8988T (cell line): ENCODE measurements around the gene PARP15.
"Not testable (repeated sequence)": the region's sequence is repeated elsewhere in the genome, so short reads cannot be mapped to it uniquely, and the experiment has no call there.

ENCODE experiments used
- DNase-seq: peaks from one replicate; pipeline ENCODE4 v3.0.0; 2011

PARP15 gene

GRCh38 chr3:122620399-122620798 is 42.9 kb downstream of the PARP15 start:
- no peak for DNase-seq

- DNase-seq: no peak
Observed at GRCh38 chr3:122621112-122621511, 43.7 kb downstream of the PARP15 start.

GRCh38 chr3:122623031-122623829 is 45.8 kb downstream of the PARP15 start:
- no peak for DNase-seq

GRCh38 chr3:122626515-122627180 is 49.2 kb downstream of the PARP15 start:
- DNase-seq: no peak

GRCh38 chr3:122627301-122627700 is 49.9 kb downstream of the PARP15 start:
- no peak for DNase-seq

GRCh38 chr3:122628567-122628966 is 51.1 kb downstream of the PARP15 start:
- no peak for DNase-seq

GRCh38 chr3:122629763-122630162 is 52.3 kb downstream of the PARP15 start:
- DNase-seq: no peak

- no peak for DNase-seq
Observed at GRCh38 chr3:122635789-122636188, 58.3 kb downstream of the PARP15 start.

GRCh38 chr3:122636697-122637096 is 59.2 kb downstream of the PARP15 start:
- no peak for DNase-seq

GRCh38 chr3:122640437-122640999 is 63.1 kb downstream of the PARP15 start:
- DNase-seq: no peak

- no peak for DNase-seq
Observed at GRCh38 chr3:122642935-122643334, 65.5 kb downstream of the PARP15 start.

- DNase-seq: no peak
Observed at GRCh38 chr3:122646146-122646988, 68.9 kb downstream of the PARP15 start.

- DNase-seq: not testable (repeated sequence)
Observed at GRCh38 chr3:122651233-122651907, 73.9 kb downstream of the PARP15 start.

GRCh38 chr3:122651962-122652361 is 74.5 kb downstream of the PARP15 start:
- not testable (repeated sequence) for DNase-seq

GRCh38 chr3:122658336-122658735 is 80.9 kb downstream of the PARP15 start:
- DNase-seq: not testable (repeated sequence)

GRCh38 chr3:122660297-122660974 is 83.0 kb downstream of the PARP15 start:
- DNase-seq: no peak

- no peak for DNase-seq
Observed at GRCh38 chr3:122661633-122662032, 84.2 kb downstream of the PARP15 start.

GRCh38 chr3:122662505-122662904 is 85.1 kb downstream of the PARP15 start:
- DNase-seq: no peak

- no peak for DNase-seq
Observed at GRCh38 chr3:122665226-122665786, 87.9 kb downstream of the PARP15 start.

GRCh38 chr3:122665881-122666280 is 88.4 kb downstream of the PARP15 start:
- no peak for DNase-seq

GRCh38 chr3:122668930-122669730 is 91.7 kb downstream of the PARP15 start:
- no peak for DNase-seq
